CD4-positive, alpha-beta T cell treated with Interleukin-17A for 4 hours (primary cell): Measurements from ENCODE around the gene ATP2A3.

Source experiments
- DNase-seq: peaks from one replicate; pipeline ENCODE4 v3.0.0-alpha.2; 2020; ENCODE audit warnings: mixed read lengths

The ATP2A3 gene

DNA sequence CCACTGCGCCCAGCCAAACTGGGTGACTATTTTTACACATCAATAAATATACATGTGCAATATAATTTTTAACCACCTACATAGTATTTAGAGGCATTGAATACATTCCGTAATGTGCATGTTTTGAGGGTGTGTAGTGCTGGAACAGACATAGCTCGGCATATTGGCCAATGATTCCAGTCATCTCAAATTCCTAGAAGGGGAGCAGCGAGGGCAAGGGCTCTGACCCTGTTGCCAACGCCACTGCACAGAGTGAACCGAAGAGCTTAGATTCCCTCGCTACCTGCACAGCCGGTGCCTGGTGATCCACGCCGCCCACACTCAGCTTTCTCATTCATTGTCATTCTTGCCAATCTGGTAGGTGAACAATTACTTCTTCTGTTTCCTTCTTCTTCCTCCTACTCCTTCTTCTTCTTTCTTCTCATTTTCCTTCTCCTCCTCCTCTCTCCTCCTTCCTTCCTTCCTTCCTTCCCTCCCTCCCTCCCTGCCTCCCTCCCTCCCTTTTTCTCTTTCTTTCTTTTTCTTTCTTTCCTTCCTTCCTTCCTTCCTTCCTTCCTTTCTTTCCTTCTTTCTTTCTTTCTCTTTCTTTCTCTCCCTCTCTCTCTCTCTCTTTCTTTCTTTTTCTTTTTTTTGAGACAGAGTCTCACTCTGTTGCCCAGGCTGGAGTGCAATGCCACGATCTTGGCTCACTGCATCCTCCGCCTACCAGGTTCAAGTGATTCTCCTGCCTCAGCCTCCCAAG is 26.3 kb upstream of the ATP2A3 start:
- no peak for DNase-seq

DNA sequence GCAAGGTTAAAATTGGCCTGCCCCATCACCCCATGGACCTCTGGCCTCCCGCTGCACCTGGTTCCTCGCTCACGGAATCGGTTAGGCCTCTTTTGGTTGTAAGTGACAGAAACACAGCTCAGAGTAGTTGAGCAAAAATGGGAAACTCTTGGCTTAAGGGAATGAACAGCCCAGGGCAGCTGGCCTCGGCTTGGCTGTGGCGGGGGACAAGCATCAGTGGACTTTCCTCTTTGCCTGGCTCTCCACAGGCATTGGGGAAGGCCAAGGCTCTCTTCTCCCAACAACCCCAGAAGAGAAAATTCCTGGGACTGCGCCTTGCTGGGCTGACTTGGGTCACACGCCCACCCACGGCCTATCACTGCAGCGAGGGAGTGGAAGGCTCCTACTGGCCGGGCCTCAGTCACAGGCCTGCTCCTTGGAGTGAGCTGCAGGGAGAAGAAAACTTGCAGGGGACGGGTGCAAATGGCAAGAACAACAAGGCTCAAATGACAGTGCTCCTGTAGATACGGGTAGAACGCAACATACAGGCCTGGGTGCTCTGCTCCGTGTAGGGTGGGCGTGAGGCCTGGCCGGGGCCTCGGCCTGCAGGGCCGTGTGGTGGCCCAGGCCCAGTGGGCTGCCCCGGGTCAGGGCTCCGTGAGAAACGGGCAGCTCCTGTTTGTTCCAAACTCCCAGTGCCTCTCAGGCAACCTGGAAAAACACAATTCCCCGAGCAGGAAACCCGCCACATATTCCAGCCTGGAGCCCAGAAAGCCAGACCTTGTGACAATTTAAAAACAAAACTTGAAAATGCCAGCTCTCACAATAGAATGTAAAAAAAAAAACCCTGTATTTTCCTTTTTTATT is 25.0 kb upstream of the ATP2A3 start:
- no peak for DNase-seq

DNA sequence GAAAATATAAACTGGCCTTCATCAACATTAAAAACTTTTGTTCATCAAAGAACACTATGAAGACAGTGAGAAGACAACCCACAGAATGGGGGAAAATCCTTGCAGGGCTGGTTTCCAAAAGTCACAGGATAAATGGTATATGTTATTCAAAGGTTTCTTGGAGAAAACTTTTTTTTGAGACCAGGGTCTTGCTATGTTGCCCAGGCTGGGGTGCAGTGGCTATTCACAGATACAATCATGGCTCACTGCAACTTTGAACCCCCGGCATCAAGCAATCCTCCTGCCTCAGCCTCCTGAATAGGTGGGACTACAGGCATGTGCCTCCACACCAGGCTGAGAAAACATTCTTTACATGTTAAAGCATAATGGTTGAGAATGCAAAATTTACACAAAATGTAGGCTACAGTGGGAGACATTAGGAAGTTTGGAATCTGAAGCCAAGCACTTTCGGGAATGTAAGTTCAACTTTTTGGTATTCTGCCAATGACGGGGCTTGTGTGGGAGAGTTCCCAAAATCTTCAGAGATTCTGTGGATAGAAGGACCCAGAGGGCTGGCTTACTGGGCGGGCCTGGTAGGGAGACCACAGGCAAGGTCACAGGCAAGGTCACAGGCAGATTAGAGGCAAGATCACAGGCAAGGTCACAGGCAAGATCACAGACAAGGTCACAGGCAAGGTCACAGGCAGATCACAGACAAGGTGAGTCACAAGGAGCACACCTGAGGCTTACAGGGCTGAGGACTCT is 24.2 kb upstream of the ATP2A3 start:
- no peak for DNase-seq

DNA sequence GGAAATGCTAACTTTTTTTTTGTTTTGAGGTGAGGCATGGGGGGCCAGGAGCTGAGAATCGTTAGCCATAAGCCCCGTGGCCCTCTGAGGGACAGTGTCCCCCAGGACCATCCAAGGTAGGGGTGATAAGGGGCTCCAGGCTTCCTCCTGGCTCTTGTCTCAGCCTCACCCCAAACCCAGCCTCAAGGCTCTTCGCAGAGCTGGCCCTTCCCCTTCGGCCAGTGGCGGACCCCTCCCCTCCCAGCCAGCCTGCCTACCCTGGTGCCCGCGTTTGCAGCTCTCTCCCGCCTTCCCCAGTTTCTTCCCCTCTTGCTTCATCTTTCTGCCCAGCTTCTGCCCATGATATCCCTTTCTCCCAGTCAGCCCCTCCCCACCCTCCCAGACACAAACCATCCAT is 22.7 kb upstream of the ATP2A3 start:
- DNase-seq, result no peak

DNA sequence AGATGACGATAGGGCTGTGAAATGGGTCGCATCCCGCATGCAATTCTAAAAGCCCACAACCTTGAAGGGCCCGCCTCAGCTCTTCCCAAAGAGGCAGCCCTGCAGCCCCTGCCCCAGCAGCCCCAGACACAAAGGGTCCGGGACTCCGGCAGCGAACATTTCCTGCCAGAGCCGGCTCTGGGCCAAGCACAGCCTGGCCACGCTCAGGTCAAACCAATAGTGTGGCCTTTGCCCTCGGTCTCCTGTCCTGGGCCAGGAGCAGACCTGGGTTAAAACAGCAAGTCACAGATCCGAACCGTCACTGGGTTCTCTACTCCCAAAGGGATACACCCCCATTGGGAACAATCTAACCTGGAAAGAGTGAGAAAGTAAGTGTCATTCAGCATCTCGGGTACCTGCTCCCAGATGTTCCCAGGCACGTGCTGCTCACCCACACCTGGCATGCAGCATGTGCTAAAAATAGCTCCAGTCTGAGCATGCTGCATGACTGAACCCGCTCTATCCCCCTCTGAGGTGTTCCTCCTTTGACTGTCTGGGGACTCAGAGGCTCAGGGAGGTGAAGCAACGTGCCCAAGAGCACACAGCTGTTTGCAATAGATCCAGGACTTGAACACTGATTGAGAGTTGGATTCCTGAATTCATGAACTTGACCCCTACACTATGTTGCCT is 22.2 kb upstream of the ATP2A3 start:
- no peak for DNase-seq

DNA sequence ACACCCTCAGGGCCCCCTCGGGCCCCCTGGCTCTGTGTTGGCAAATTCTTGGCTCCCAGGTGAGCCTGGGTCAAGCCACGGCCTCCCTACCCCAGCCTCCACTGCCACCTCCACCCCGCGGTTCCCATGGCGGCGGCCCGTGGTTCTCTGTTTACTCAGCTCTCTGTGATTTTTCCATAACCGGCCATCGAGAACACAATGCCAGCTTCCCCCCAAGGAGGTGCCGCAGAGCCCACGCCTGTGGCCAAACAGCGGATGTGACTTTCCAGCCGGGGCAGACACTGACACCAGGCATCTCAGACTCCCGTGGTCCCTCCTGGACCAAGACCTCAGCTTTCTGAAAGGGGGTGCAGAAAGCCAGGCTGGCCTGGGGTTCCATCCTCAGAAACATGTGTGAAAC is 21.6 kb upstream of the ATP2A3 start:
- no peak for DNase-seq

DNA sequence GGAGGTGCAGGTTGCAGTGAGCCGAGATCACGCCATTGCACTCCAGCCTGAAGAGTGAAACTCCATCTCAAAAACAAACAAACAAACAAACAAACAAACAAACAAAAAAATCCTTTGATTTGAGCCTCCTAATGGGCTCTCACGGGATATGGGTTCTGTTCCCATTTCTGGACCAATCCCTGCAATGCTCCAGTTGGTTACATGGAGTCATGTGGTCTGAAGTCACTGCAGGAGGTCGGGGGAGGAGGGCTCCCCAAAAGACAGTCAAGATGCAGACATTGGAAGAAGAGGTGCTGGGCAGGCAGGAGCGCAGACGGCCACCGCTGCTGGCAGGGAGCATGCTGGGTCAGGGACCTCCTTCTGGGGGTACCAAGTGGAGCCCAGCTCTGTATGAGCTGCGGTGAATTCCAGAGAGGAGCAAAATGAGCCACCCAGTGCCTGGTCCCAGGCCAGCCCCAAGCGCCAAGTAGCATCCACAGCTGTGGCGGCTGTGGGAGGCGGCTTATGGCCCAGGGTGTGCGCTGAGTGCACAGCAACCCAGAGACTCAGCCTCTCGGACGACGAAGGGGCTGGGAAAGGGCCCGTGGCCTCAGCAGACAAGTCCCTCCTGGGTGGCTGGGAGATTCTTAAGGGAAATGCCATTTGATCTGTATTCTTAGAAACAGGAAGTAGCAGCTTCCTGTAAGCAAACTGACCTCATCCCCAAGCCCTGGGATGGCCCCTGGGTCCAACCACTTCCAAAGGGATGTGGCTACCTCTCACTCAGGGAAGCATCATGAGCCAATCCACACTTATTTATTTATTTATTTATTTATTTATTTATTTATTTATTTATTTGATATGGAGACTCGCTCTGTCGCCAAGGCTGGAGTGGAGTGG is 19.6 kb upstream of the ATP2A3 start:
- DNase-seq, result no peak

DNA sequence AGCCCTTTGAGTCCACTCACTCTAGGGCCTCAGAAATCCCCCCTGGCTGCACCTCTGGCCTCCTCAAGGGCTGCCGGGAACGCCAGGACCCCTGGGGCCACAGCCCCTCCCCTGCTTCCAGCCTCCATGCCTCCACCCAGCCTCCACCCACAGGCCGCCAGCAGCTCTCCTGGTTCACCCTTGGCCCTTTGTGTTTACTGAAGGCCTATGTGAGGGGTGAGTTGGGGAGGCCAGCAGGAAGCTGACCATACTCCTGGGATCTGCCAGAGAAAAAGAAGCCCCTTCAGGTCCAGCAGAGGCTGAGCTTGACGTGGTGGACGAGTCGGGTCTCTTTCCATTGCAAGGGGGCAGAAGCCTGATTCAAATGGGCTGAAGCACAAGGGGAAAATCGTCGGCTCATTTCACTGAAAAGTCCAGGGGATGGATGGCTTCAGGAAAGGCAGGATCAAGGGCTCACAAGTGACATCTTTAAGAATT is 18.3 kb upstream of the ATP2A3 start:
- DNase-seq, result no peak

DNA sequence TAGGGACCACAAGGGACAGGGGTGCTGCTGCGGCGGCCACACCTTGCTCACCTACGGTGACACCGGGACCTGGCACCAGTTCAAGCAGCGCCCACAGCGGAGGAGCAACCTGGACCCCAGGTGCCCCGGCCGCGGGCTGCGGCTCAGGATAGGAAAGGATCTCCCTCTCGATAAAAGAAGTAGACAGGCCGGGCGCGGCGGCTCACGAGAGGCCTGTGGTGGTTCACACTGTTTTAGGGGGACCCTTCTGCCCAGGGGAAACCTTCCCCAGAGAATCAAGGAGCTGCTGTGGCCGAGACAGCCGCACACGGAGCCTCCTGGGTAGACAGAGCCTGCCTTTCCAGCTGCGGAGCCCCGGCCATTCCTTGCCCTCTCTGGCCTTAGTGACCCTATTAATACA is 17.9 kb upstream of the ATP2A3 start:
- DNase-seq, result no peak

DNA sequence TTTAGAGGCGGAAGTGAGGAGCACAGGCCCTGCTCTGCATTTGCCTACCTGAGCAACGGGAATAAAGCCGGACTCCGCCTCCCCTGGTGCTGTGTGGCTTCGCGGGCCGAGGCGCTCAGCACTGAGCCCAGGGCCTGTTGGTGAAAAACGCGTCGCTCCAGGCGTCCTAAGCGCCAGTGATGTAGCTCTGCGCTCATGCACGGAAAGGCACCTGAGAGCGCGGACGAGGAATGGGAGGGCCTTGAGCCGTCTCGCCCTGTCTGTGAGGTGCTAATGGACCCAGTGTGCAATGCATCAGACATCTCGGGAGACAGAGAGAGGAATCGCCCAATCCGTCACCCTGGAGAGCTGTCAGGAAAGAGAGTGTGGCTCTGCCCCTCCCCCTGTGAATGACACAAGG is 17.2 kb upstream of the ATP2A3 start:
- no peak for DNase-seq

DNA sequence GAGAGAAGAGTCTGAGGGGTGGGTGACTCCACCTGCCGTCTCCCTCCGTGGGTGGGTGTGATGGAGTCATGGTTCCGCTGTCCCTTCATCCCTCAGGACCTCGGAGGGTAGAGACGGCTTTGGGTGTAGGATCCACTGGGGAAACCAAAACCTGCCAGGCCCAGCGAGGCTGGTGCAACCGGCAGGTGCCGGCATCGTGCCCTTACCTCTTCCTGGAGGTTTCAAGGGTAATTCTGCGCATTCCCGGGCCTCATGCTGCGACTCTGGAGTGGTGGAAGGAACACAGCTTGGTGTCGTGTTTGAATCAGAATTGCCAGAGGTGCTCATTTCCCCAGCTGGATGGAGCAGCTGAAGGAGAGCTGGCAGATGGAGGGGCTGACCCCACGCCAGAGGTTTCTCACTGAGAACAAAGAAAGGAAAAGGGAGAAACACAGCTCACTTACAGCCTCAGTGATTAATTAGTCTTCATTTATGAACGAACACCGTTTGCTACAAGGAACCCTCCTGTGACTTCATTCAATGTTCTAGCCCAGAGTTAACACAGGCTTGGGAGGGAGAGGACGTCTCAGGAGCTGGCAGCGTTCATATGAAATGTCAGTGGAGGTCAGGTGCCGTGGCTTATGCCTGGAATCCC is 16.3 kb upstream of the ATP2A3 start:
- DNase-seq, result no peak

DNA sequence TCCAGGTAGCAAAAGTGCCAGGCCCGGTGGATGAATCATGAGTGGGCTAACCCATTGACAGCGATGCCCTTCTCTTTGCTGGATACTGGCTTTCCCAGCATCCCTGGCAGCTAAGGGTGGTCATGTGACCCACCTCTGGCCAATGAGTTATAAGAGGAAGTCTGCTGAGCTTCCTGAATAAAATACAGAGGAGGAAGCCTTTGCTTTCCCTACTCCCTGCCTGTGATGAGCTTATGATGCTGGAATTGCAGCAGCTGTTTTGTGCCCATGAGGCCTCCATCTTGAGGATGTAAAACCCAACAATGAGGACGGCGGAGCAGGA is 15.0 kb upstream of the ATP2A3 start:
- no peak for DNase-seq

DNA sequence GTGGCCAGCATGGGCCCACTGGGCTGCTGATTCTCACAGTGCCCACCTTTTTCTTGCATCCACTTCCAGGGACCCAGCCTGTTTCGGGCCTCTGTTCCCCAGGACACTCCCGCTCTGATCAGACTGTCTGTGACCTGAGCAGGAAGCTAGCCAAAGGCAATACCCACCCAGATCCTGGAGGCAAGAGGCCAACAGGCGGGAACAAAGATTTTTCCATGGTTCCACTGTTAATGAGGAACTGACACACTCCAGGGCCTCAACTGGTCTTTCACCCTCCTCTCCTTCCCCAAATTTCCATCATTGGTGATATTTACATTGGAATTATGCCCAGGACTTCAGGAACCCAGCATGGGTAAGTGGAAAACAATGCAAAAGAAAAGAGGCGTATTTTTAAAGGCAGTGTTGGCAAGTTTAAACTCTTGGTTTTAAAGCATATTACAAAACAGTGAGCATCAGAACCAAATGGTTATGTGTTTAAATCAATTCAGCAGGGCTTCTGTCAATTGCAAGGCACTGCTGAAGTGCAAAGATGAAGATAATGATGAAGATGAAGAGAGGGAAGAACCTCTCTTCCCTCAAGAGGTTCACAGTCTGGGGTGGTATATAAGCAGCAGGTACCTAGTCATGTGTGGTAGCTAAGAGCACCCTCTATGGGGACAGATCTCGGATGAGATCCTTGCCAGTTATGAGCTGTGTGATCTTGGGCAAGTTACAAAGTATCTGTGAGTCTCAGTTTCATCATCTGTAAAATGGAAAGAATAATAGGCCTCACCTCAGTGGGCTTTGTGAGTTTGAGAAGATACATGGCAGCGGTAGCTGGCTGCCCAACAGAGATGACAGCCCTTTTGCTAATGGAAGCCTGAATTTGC is 14.4 kb upstream of the ATP2A3 start:
- no peak for DNase-seq

DNA sequence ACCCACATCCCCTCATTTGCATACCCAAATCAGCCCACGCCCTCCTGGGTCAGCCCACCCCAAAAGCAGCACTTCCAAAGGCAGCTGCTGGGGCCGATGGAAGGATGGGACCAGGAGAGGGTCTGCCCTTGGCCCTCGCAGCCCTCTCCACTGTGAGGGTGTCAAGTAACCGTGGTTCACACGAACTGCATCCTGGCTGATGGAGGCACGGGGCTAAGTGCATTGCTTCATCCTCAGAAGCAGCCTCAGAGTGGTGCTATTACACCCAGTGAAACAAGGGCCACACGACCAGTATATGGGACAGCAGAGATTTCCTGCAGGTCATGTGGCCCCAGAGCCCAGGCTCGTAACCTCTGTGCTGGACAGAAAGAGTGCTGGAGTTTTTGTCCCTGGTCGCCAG is 13.2 kb upstream of the ATP2A3 start:
- DNase-seq, result no peak

DNA sequence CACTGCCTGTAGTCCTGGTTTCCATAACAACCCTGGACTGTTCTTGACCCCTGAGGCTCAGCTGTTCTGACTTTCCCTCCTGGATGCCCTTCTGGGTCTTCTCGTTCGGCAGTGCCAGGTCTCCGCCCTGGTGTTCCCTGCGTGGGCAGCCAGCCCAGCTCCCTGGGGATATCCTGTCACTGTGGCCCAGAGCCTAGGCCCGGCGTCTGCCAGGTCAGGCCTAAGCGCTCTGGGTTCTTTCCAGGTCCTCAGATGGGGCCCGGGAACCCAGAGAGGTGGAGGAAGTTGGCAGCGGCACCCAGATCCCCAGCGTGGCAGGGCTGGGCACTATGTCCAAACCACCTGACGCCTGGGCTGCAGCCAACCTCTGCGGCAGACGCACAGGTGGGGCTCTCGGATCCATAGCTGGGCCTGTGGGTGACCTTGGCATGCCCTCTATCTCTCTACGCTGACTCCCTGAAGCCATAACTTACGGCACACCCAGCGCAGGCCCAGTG is 12.5 kb upstream of the ATP2A3 start:
- DNase-seq, result no peak

DNA sequence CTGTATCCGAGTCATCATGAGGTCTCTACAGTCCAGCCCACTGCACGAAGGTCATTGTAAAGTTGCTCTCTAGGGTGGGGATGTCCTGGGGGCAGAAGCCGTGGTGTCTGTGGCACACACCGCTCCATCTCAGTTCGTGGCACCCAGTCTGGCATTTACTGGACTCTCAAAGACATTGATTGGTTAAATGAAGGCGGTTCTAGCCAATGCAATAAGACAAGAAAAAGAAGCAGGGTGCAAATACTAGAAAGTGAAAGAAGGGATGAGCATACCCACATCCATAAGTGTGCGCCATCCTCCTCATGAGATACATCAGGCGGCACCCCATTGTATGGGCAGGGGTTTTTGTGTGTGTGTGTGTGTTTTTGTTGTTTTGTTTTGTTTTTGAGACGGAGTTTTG is 10.7 kb upstream of the ATP2A3 start:
- DNase-seq, result no peak

DNA sequence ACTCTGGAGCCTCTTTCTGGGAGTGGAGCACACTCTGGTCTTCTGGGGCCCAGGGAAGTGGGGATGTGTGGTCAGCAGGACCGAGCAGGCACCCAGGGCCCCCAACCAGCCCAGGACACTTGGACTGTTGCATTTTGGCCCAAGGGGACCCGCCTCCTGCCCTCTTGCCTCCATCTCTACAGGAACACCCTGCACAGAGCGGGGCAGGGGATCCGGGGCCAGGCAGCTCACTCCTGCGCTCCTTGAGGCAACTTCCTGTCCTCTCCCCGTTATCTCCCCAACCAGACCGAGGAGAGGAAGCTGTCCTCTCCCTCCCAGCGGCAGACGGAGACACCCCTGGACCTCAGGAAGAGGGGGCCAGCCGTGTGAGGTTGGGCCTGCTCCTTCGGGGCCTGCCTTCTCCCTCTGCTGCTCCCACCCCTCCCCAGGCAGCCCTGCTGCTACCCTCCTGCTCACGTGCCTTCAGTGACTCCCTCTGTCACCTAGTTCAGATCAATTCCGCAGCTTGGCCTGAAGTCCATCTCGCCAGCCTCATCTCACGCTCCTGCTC is 10.0 kb upstream of the ATP2A3 start:
- no peak for DNase-seq

DNA sequence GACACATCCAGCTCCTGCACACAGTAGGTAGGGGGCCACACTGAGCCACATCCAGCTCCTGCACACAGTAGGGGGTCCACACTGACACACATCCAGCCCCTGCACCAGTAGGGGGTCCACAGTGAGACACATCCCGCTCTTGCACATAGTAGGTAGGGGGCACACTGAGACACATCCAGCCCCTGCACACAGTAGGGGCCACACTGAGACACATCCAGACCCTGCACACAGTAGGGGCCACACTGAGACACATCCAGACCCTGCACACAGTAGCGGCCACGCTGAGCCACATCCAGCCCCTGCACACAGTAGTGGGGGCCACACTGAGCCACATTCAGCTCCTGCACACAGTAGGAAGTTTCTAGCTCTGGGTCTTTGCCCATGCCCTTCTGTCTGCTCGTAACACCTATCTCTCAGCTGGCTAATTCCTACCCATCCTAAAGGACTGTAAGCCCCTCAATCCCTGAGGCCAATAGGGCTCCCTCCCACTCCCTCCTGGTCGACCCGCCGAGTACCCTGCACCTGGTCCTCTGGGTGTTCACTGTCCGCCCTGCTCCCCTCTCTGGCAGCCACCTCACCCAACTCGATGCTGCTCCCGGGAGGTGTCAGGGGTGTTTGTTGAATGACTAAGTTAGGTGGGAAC is 9.4 kb upstream of the ATP2A3 start:
- DNase-seq, result no peak

DNA sequence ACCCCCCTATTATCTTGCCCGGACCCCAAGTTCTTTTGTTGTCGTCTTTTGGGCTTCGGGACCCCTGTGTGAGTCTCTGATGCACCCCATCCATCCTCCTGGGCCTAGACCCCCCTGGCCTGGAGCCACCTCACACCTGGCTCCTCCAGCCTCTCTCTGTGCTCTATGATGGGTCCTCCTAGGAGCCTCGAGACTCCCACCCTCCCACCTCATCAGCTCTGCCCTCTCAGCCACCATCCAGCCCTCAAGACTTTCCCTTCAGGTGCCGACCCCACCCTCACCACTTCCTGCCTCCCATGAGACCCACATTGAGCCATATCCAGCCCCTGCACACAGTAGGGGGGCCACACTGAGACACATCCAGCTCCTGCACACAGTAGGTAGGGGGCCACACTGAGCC is 8.7 kb upstream of the ATP2A3 start:
- DNase-seq, result no peak
